Measurements from ENCODE around the gene FAM241B. TPM values are rescaled to one million over a fixed set of nuclear protein-coding genes. Genes with fewer than 3 reads are reported as not detected.

FAM241B gene
- total and polyA plus RNA-seq, 10 of the 15 experiments (the other 5 are each of a cell fraction or from before 2014, with no cell fraction given), result 0.09 to 0.99 (median 0.24) TPM

DNA sequence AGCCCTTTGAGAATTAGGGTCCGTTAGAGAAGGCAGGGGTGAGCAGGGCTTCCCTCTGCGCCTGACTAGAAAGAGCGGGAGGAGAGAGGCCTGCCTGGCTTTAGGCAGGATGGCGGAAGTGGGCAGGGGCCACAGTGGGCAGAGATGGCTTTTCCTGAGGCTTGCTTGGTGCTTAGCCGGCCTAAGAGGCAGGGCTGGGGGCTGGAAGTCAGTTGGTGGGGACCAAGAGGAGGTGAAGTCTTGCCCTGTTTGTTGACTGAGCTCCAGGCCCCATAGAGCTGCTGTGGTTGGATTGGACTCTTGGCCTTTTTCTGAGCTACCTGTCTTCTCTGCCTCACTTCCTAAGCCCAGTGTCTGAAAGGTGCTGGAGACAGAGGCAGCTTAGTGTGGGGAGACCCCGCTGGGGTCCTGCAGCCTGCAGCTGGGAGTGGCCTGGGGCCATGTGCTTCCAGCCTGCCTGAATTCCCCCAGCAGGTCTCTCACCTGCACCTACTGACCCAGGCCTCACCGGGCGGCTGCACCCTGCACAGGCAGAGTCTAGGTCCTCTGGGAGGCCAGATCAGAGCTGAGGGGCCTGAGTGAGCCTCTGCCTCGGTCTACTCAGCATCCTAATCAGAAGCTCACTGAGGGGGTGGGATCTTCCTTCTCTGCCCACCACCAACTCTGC is 4.8 kb downstream of the FAM241B start (continued):
- TF ChIP-seq, protein P1, sequence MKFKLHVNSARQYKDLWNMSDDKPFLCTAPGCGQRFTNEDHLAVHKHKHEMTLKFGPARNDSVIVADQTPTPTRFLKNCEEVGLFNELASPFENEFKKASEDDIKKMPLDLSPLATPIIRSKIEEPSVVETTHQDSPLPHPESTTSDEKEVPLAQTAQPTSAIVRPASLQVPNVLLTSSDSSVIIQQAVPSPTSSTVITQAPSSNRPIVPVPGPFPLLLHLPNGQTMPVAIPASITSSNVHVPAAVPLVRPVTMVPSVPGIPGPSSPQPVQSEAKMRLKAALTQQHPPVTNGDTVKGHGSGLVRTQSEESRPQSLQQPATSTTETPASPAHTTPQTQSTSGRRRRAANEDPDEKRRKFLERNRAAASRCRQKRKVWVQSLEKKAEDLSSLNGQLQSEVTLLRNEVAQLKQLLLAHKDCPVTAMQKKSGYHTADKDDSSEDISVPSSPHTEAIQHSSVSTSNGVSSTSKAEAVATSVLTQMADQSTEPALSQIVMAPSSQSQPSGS (IDR thresholded peaks at IDR 0.05; ENCODE audit: low read length), result no peak

DNA sequence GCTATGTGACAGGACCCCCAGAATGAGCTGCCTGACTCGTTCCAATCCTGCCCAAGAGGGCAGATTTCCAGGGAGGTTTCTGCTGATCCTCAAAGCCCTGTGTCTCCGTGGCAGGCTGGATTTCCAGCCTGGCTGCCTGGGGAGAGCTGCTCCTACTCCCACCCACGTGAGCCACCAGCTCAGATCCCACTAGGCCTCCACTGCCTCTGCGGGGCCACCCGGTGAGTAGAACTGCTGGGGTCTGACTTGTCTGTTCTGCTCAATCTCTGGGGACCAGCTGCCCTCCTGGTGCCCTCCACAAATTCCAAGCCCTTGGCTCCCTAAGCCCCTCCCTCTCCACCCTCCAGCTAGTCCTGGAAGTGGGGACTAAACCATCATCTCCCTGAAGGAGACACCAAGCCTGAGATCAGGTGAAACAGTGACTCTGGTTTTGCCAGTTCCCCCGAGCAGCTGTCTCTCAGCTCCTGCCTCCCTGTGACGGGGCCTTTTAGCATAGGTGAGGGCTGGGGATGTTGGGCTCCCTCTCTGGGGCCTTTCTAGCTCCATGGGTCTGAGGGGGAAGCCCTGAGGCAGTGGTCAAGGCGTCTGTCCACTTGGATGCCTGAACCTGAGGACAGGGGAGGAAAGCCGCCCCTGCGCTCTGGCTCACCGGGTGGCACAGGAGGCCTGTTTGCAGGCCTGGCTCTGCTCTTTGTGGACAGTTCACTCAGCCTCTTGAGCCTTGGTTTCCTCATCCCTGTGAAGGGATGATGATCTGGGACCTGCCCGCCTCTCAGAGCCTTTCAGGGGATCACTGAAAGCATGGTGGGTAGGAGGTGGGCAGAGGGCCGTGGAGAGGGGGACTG is 5.6 kb downstream of the FAM241B start:
- ChIA-PET RAD21 (ENCODE audit: unreplicated experiment) (interaction anchor here (4.8 kb wide), 1 partner anchor 120 kb away, joined by 59 read pairs; no protein-coding TSS in a partner anchor), CTCF (interaction anchor here (1.2 to 11.9 kb wide), 4 partner anchors 7 to 279 kb away, joined by 3 to 189 read pairs (median 8); no protein-coding TSS in a partner anchor), SMC1A (ENCODE audit: uncharacterized antibody, unreplicated experiment) (interaction anchor here (7.5 kb wide), 1 partner anchor 120 kb away, joined by 66 read pairs; no protein-coding TSS in a partner anchor), POLR2A (interaction anchor here (0.6 kb wide), 1 partner anchor 396 kb away, joined by 4 read pairs; no protein-coding TSS in a partner anchor)
- H2AFZ ChIP-seq (ENCODE audit: control insufficient read depth, low read depth, low read length), result no peak overlapping the region
- H3K4me3 ChIP-seq, result no peak overlapping the region
- intact Hi-C loops (cut with micrococcal nuclease; ENCODE audit: unreplicated experiment) (loop anchor here (5.0 kb wide), 3 partner anchors 103 to 228 kb away; no protein-coding TSS in a partner anchor), in situ Hi-C loops (cut with MboI) (loop anchor here (5.0 to 10.0 kb wide), 3 partner anchors 118 to 381 kb away; partner anchors contain the start of gene TACR2)
- no peak overlapping the region for H3K9ac ChIP-seq (ENCODE audit: control insufficient read depth, insufficient read depth, low read length)
- H3K79me2 ChIP-seq (ENCODE audit: control insufficient read depth, insufficient read depth, low read length), result no peaks in the 10 kb centered on the region
- H3K9me3 ChIP-seq (replicated peaks; ENCODE audit: control insufficient read depth, insufficient read depth, low read length), result no peaks in the 10 kb centered on the region
- no peak overlapping the region for H3K27ac ChIP-seq (ENCODE audit: control insufficient read depth, insufficient read depth)
- H3K36me3 ChIP-seq (ENCODE audit: control insufficient read depth in 2 of 2, insufficient read depth in 2 of 2, low read length in 1 of 2), result no peaks in the 10 kb centered on the region
- BruUV-seq (replicated peaks), result no TSS peak
- ATAC-seq (no peak), FAIRE-seq (no peak), DNase-seq (ENCODE audit: low read depth, low spot score) (no peak)
- no peaks in the 10 kb centered on the region for H3K4me1 ChIP-seq (ENCODE audit: control insufficient read depth, insufficient read depth, low read length)
- H3K4me2 ChIP-seq (ENCODE audit: control insufficient read depth, insufficient read depth), result no peak overlapping the region
- 39% methylated on average over 13 of the region's 13 CpGs for WGBS (ENCODE audit: insufficient coverage, insufficient replicate concordance, low lambda C conversion rate, missing lambda C conversion rate)
- no peaks in the 10 kb centered on the region for H4K20me1 ChIP-seq (ENCODE audit: control insufficient read depth, insufficient read depth)
- no peaks in the 10 kb centered on the region; a peak in 1 of 4 replicates for H3K27me3 ChIP-seq (replicated peaks in 1 of 2; ENCODE audit: control insufficient read depth in 2 of 2, insufficient read depth in 2 of 2, low read length in 1 of 2)
- TF ChIP-seq FOS (IDR thresholded peaks at IDR 0.05; ENCODE audit: borderline replicate concordance, extremely low read depth, insufficient read length), result no peak
- no peak for TF ChIP-seq SIN3A (IDR thresholded peaks at IDR 0.05; ENCODE audit: low read depth, low read length)
- no peak for TF ChIP-seq POLR2AphosphoS5 (IDR thresholded peaks at IDR 0.05; ENCODE audit: low read length)
- no peak for TF ChIP-seq PML (IDR thresholded peaks at IDR 0.05; ENCODE audit: low read length)
- no peak for TF ChIP-seq SMAD5 (IDR thresholded peaks at IDR 0.05; ENCODE audit: low read depth)
- no peak for TF ChIP-seq ZNF384 (IDR thresholded peaks at IDR 0.05; ENCODE audit: borderline replicate concordance, low read depth, low read length)
- TF ChIP-seq TCF3 (IDR thresholded peaks at IDR 0.05; ENCODE audit: borderline replicate concordance, insufficient read depth, low read depth, low read length), result no peak
- TF ChIP-seq RAD51 (IDR thresholded peaks at IDR 0.05), result no peak
- TF ChIP-seq, protein P2, sequence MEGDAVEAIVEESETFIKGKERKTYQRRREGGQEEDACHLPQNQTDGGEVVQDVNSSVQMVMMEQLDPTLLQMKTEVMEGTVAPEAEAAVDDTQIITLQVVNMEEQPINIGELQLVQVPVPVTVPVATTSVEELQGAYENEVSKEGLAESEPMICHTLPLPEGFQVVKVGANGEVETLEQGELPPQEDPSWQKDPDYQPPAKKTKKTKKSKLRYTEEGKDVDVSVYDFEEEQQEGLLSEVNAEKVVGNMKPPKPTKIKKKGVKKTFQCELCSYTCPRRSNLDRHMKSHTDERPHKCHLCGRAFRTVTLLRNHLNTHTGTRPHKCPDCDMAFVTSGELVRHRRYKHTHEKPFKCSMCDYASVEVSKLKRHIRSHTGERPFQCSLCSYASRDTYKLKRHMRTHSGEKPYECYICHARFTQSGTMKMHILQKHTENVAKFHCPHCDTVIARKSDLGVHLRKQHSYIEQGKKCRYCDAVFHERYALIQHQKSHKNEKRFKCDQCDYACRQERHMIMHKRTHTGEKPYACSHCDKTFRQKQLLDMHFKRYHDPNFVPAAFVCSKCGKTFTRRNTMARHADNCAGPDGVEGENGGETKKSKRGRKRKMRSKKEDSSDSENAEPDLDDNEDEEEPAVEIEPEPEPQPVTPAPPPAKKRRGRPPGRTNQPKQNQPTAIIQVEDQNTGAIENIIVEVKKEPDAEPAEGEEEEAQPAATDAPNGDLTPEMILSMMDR (IDR thresholded peaks at IDR 0.05 in 2 of 3, conservative IDR thresholded peaks at IDR 0.05 in 1 of 3; ENCODE audit: control insufficient read depth in 2 of 3, extremely low read depth in 1 of 3, insufficient read depth in 1 of 3, low read depth in 3 of 3, low read length in 3 of 3), result no peak
- TF ChIP-seq STAT1 (conservative IDR thresholded peaks at IDR 0.05), result no peak
- no peak for TF ChIP-seq CHD4 (IDR thresholded peaks at IDR 0.05)
- TF ChIP-seq, protein P3, sequence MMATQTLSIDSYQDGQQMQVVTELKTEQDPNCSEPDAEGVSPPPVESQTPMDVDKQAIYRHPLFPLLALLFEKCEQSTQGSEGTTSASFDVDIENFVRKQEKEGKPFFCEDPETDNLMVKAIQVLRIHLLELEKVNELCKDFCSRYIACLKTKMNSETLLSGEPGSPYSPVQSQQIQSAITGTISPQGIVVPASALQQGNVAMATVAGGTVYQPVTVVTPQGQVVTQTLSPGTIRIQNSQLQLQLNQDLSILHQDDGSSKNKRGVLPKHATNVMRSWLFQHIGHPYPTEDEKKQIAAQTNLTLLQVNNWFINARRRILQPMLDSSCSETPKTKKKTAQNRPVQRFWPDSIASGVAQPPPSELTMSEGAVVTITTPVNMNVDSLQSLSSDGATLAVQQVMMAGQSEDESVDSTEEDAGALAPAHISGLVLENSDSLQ (IDR thresholded peaks at IDR 0.05), result no peak
- TF ChIP-seq, protein P1 (IDR thresholded peaks at IDR 0.05; ENCODE audit: low read length), result no peak

Measured in GM12878 (cell line).